GM08714 (cell line): ENCODE measurements around the gene ATP6V0E1.
"Not testable (repeated sequence)": the region's sequence is repeated elsewhere in the genome, so short reads cannot be mapped to it uniquely, and the experiment has no call there.

Experiments used
- H3K4me3 ChIP-seq: fragments of 200-500 bp; sonication (Bioruptor generic); 2 replicates; pipeline ENCODE4 v1.5.1; 2014; ENCODE audit warnings: mild to moderate bottlenecking, low read length, inconsistent platforms
- ZNF274 ChIP-seq: IDR thresholded peaks from 2 replicates; pipeline ENCODE4 v1.6.1; 2012; ENCODE audit warnings: mild to moderate bottlenecking, low read depth, low read length

Gene ATP6V0E1

GRCh38 chr5:173010021-173010420 is 26.4 kb downstream of the ATP6V0E1 start:
- no peak overlapping the region for H3K4me3 ChIP-seq
- TF ChIP-seq ZNF274: no peak

- H3K4me3 ChIP-seq: no peak overlapping the region
- TF ChIP-seq ZNF274: no peak
Observed at GRCh38 chr5:173010547-173011464, 27.2 kb downstream of the ATP6V0E1 start.

DNA sequence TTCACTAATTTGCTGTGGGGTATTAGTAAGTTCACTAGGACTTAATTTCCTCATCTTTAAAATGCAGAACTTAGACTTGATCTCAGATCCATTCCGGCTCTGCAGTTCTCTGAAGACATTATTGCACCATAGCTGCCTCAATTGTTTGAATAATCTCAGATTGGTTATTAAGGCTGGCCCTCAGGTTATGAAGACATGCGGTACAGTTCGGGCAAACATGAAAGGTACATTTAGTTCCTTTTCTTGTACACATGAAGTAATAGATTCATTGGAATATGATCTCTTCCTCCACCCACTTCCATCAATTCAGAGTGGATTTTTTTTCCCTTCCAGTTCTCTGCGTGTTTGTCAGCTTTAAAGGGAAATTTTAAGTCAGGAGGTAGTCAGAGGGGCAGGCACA is 28.0 kb downstream of the ATP6V0E1 start:
- TF ChIP-seq ZNF274: no peak
- no peak overlapping the region for H3K4me3 ChIP-seq

- no peak for TF ChIP-seq ZNF274
- H3K4me3 ChIP-seq: no peak overlapping the region
Observed at GRCh38 chr5:173012882-173013281, 29.3 kb downstream of the ATP6V0E1 start.

- no peak overlapping the region for H3K4me3 ChIP-seq
- TF ChIP-seq ZNF274: no peak
Observed at GRCh38 chr5:173014671-173015070, 31.1 kb downstream of the ATP6V0E1 start.

- TF ChIP-seq ZNF274: no peak
- no peak overlapping the region for H3K4me3 ChIP-seq
Observed at GRCh38 chr5:173015192-173015591, 31.6 kb downstream of the ATP6V0E1 start.

- no peak for TF ChIP-seq ZNF274
Observed at GRCh38 chr5:173015598-173016455, 32.3 kb downstream of the ATP6V0E1 start.

DNA sequence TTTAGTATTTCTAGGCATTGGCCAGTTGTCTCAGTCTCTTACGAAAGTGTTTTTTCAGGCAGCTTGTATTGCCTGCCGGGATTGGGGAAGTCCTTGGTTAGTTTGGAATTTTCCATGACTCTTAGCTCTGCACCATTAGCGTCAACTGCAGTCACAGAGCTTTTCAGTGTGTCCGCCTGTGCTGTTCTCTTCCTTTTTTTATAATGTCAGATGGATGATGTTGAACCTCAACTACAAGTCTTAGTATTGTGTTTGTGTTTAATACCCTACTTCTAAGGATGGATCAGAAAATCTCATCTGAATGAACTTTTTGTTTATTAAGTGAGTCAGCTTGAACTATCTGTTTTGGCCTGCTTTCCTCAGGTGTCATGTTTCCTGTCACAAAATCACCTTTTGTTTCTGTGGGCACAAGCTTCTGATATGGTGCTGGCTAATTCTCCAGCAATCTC is 33.1 kb downstream of the ATP6V0E1 start:
- TF ChIP-seq ZNF274: no peak
- no peak overlapping the region for H3K4me3 ChIP-seq

More at GRCh38 chr5:173015598-173016455, 32.3 kb downstream of the ATP6V0E1 start:
- H3K4me3 ChIP-seq: no peak overlapping the region

DNA sequence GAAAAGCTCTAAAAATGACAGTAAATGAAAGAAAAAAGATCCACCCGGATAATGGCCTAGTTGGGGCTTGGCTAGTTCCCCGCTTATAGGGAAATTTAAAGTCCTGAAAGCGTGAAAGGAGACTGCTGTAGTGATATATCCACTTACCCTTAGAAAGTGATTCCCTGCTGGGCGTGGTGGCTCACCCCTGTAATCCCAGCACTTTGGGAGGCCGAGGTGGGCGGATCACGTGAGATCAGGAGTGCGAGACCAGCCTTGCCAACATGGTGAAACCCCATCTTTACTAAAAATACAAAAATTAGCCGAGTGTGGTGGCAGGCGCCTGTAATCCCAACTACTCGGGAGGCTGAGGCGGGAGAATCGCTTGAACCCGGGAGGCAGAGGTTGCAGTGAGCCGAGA is 33.5 kb downstream of the ATP6V0E1 start:
- not testable (repeated sequence) for H3K4me3 ChIP-seq

GRCh38 chr5:173018358-173018757 is 34.8 kb downstream of the ATP6V0E1 start:
- no peak for TF ChIP-seq ZNF274
- no peak overlapping the region for H3K4me3 ChIP-seq

- TF ChIP-seq ZNF274: no peak
- H3K4me3 ChIP-seq: no peak overlapping the region
Observed at GRCh38 chr5:173020154-173020581, 36.6 kb downstream of the ATP6V0E1 start.

DNA sequence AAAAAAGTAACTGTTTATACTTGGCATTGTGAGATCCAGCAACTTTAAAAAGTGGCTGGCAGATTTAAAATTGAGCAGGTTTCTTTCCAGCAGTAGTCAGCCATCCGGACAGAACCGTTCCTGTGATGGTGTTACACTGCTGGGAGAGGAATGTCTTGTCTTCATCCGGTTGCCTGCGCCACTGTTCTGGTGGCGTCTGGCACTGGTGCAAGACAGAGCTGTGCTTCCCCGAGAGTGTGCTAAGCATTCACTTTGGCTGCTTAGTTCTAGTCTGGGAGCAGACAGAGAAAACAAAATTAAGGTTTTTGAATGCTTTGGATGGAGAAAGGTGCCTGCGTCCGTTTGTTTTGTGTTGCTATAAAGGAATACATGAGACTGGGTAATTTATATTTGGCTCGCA is 37.1 kb downstream of the ATP6V0E1 start:
- H3K4me3 ChIP-seq: no peak overlapping the region
- no peak for TF ChIP-seq ZNF274

GRCh38 chr5:173025651-173026050 is 42.1 kb downstream of the ATP6V0E1 start:
- TF ChIP-seq ZNF274: no peak
- no peak overlapping the region for H3K4me3 ChIP-seq

- TF ChIP-seq ZNF274: no peak
- no peak overlapping the region for H3K4me3 ChIP-seq
Observed at GRCh38 chr5:173027905-173028304, 44.3 kb downstream of the ATP6V0E1 start.
